ENCODE measurements around the gene BFSP2. TPM values are rescaled to one million over a fixed set of nuclear protein-coding genes. Genes with fewer than 3 reads are reported as not detected.

The BFSP2 gene
- total RNA-seq, 4 donors from 2014 or later: not detected

DNA sequence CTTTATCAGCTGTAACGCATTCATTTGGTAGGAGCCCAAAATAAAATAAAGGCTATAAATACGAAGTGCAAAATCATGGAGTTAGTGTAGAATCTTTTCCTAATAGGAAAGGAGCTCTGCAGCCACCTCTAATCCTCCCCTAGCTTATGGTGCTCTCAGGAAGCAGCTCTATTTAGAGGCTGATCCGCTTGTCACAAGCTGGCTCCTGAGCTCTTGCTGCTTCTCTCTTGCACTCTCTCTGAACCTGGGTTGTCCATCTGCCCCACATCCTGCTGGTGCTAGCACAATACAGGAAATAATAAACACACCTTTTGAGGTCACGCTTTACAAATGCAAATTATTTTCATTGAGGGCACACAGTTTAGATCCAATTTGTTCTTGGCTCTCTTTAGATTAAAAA, 37.3 kb upstream of the BFSP2 start:
- H3K27me3 ChIP-seq: no peaks in the 10 kb centered on the region
- H3K36me3 ChIP-seq: no peaks in the 10 kb centered on the region
- no peaks in the 10 kb centered on the region for H3K9me3 ChIP-seq
- no peak overlapping the region for H3K27ac ChIP-seq
- no peak overlapping the region for H3K4me3 ChIP-seq
- WGBS, 2 donors (ENCODE audit: low coverage in 1 of 2): 80 to 82% methylated on average over 3 to 4 of the region's 4 CpGs
- no peak for ATAC-seq
- TF ChIP-seq POLR2A (IDR thresholded peaks at IDR 0.05): no peak
- TF ChIP-seq EP300 (IDR thresholded peaks at IDR 0.05): no peak
- TF ChIP-seq, protein P1, sequence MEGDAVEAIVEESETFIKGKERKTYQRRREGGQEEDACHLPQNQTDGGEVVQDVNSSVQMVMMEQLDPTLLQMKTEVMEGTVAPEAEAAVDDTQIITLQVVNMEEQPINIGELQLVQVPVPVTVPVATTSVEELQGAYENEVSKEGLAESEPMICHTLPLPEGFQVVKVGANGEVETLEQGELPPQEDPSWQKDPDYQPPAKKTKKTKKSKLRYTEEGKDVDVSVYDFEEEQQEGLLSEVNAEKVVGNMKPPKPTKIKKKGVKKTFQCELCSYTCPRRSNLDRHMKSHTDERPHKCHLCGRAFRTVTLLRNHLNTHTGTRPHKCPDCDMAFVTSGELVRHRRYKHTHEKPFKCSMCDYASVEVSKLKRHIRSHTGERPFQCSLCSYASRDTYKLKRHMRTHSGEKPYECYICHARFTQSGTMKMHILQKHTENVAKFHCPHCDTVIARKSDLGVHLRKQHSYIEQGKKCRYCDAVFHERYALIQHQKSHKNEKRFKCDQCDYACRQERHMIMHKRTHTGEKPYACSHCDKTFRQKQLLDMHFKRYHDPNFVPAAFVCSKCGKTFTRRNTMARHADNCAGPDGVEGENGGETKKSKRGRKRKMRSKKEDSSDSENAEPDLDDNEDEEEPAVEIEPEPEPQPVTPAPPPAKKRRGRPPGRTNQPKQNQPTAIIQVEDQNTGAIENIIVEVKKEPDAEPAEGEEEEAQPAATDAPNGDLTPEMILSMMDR (IDR thresholded peaks at IDR 0.05): no peak
- TF ChIP-seq POLR2AphosphoS5 (IDR thresholded peaks at IDR 0.05): no peak
- H3K4me1 ChIP-seq: no peaks in the 10 kb centered on the region

DNA sequence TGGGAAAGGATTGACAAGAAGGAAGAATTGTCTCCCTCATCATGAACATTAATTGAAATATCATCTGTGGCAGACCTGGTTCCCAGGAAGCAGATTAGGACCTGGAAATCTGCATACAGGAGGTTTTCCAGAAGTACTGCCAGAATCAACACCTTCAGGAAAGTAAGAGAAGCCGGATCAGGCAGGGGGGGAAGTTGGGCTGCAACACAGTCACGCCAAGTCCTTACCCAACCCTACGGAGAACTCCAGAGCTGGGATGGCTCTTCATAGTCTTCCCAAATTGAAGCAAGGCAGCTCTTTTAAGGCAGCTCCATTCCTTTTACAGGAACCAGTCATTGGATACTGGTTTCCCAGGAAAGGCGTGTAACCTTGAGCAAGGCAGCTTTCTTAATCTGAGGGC, 35.2 kb upstream of the BFSP2 start:
- TF ChIP-seq POLR2A (IDR thresholded peaks at IDR 0.05): no peak
- TF ChIP-seq, protein P1 (IDR thresholded peaks at IDR 0.05): no peak
- TF ChIP-seq POLR2AphosphoS5 (IDR thresholded peaks at IDR 0.05): no peak
- no peak for TF ChIP-seq EP300 (IDR thresholded peaks at IDR 0.05)
- no peaks in the 10 kb centered on the region for H3K27me3 ChIP-seq
- H3K27ac ChIP-seq: no peak overlapping the region
- no peaks in the 10 kb centered on the region for H3K4me1 ChIP-seq
- WGBS, 2 donors (ENCODE audit: low coverage in 1 of 2): 80 to 100% methylated on average over 1 to 3 of the region's 4 CpGs
- no peak for ATAC-seq
- H3K9me3 ChIP-seq: no peaks in the 10 kb centered on the region
- no peaks in the 10 kb centered on the region for H3K36me3 ChIP-seq
- no peak overlapping the region for H3K4me3 ChIP-seq

DNA sequence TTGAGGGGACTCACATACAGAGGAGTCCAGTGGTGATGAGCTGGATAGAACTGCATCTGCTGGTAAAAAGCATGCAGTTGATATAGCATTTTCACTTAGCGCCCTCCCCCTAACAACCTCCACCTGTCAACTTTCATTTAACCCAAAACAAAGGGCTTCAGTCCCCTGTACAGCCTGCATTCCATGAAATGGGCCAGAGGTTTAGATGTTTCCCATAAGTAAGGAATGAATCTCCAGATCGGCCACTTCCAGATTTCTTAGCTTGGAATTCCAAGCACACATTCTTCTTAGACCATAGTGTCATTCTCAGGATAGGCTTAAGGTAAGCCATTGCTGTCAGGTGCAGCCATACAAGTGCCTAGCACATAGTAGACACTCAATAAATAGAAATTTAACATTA, 32.9 kb upstream of the BFSP2 start:
- H3K9me3 ChIP-seq: no peaks in the 10 kb centered on the region
- no peak for ATAC-seq
- H3K36me3 ChIP-seq: no peaks in the 10 kb centered on the region
- H3K27ac ChIP-seq: no peak overlapping the region
- no peaks in the 10 kb centered on the region for H3K4me1 ChIP-seq
- H3K4me3 ChIP-seq: no peak overlapping the region
- TF ChIP-seq POLR2A (IDR thresholded peaks at IDR 0.05): no peak
- TF ChIP-seq POLR2AphosphoS5 (IDR thresholded peaks at IDR 0.05): no peak
- no peak for TF ChIP-seq EP300 (IDR thresholded peaks at IDR 0.05)
- TF ChIP-seq, protein P1 (IDR thresholded peaks at IDR 0.05): no peak
- H3K27me3 ChIP-seq: no peaks in the 10 kb centered on the region
- 90 to 100% methylated on average over 1 to 2 of the region's 2 CpGs for WGBS, 2 donors (ENCODE audit: low coverage in 1 of 2)

DNA sequence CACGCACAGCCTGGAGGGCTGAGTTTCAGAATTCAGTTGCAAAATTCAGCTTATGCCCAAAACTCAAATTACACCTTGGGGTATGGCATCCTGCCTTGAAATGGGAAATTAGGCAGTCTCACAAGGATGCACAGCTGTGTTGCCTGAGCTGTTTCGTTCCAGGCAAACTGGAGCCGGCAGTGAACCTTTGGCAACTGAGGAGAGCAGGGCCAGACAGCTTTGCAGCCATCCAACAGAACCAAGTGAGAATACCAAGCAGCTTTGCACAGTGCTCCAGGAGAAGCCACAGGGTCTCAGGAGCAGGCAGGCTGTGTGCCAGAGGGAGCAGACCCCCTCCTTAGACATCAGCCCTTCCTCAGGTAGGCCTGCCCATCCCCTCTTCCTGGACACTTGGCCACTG, 32.5 kb upstream of the BFSP2 start:
- WGBS, 2 donors (ENCODE audit: low coverage in 1 of 2): 90 to 100% methylated on average over 2 to 3 of the region's 3 CpGs

DNA sequence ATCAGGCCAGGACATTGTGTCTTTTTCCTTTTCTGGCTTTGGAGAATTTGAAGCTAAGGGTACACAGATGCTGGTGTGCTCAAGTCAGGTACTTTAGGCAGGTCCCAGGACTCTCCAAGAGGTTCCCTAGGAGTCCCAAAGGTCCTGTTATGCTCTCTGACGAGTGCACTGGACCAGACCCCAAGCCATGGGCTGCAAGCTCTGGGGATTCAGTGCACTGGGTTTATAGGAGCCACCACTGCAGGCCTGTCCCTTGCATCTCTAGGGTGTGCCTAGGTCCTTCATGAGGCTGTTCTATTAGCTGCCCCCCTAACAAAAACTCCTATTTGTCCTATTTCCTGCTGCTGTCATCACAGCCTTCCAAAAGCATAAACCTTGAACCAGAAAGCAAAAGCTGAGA, 31.9 kb upstream of the BFSP2 start:
- Histone ChIP-seq H3K4me3 (no peak overlapping the region), H3K4me1 (no peaks in the 10 kb centered on the region), H3K27ac (no peak overlapping the region), H3K27me3 (no peaks in the 10 kb centered on the region), H3K36me3 (no peaks in the 10 kb centered on the region), H3K9me3 (no peaks in the 10 kb centered on the region)
- WGBS, 2 donors (ENCODE audit: low coverage in 1 of 2): no CpG with 5 or more reads among the region's 1 CpG
- ATAC-seq: no peak
- no peak for TF ChIP-seq POLR2AphosphoS5 (IDR thresholded peaks at IDR 0.05)
- TF ChIP-seq POLR2A (IDR thresholded peaks at IDR 0.05): no peak
- TF ChIP-seq, protein P1 (IDR thresholded peaks at IDR 0.05): no peak
- no peak for TF ChIP-seq EP300 (IDR thresholded peaks at IDR 0.05)

More for the DNA sequence above, 32.5 kb upstream of the BFSP2 start:
- ATAC-seq: no peak
- no peak for TF ChIP-seq POLR2A (IDR thresholded peaks at IDR 0.05)
- no peak for TF ChIP-seq POLR2AphosphoS5 (IDR thresholded peaks at IDR 0.05)
- TF ChIP-seq, protein P1 (IDR thresholded peaks at IDR 0.05): no peak
- no peak for TF ChIP-seq EP300 (IDR thresholded peaks at IDR 0.05)
- no peaks in the 10 kb centered on the region for H3K36me3 ChIP-seq
- H3K4me1 ChIP-seq: no peaks in the 10 kb centered on the region
- H3K27me3 ChIP-seq: no peaks in the 10 kb centered on the region
- H3K4me3 ChIP-seq: no peak overlapping the region
- H3K9me3 ChIP-seq: no peaks in the 10 kb centered on the region
- no peak overlapping the region for H3K27ac ChIP-seq
